ENCODE data around the gene GNB5.
"Not testable (repeated sequence)": the region's sequence is repeated elsewhere in the genome, so short reads cannot be mapped to it uniquely, and the experiment has no call there.

GNB5 gene

DNA sequence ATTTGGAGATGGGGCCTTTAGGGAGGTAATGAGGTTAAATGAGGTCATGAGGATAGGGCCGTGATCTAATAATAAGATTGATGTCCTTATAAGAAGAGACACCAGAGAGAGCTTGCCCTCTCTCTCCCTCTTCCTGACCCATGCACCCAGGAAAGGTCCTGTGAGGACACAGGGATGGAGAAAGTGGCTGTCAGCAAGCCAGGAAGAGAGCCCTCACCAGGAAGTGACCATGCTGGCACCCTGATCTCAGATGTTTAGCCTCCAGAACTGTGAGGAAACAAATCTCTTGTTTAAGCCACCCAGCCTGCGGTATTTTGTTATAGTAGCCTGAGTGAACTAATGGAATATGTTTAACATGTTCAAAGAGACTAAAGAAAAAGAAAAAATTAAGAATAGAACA, 15.3 kb upstream of the GNB5 start:
- DNase-seq = no peak

DNA sequence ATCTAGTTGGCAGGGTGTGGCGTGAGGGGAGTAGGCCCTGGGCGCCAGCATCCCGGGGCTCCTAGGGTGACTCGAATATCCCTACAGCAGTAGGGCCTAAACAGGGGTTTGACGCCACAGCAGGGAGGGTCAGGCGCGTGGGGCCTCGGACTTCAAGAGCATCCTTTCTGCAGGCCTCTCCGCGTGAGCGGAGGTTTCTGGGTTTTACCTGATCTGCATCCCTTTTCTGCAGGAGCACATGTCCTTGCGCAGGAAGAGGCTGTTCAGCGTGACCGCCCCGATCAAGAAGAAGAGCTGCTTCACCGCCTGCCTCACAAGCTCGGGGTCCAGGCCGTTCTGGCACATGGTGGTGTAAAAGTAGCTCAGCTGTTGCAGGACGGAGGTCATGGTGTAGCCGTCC, 13.5 kb upstream of the GNB5 start:
- no peak for DNase-seq

DNA sequence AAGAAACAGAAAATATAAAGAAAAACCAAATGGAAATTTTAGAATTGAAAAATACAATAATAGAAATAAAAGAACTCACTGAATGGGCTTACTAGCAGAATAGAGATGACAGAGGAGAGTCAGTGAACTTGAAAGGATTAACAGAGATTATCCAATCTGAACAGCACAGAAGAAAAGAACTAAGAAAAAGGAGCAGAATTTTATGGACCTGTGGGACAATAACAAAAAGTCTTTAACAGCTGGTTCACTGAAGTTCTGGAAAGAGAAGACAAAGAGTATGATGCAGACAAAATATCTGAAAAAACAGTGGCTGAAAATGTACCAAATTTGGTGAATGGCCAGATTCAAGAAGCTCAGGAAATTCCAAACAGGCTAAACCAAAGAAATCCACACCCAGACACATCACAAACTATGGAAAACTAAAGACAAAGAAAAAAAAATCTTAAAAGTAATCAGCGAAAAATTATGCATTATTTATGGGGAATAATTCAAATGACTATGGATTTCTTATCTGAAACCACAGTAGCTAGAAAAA, 9.7 kb upstream of the GNB5 start:
- no peak for DNase-seq

DNA sequence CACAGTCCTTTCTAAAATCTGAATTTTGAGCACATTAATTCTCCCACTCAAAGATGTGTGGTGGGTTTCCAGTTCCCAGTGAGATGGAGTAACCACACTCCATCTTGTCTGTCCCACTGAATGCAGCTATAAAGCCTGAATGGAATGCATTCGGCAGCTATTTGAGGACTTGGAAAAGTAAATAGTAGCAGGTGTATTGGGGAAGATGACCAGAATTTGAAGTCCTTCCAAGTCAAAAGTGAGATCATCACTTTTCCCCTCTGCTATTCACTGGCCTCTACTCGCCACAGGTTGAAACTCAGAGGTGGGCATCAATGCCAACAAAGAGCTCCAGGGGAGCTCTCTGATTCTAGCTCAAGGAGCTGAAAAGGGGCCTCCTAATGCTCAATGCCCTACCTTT, 8.1 kb upstream of the GNB5 start:
- DNase-seq = no peak

DNA sequence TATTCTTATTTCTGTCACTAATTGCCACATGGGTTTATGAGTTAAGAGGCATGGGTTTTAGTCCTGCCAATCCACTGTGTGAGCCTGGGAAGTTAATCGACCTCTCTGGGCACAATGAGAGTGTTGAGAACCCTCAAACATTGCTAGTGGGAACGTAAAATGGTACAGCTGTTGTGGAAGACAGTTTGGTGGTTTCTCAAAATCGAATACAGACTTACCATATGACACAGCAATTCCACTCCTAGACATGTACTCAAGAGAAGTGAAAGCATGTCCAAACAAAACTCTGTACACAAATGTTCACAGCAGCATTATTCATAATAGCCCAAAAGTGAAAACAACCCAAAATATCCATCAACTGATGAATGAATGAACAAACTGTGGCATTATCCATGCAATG, 5.7 kb upstream of the GNB5 start:
- no peak for DNase-seq

DNA sequence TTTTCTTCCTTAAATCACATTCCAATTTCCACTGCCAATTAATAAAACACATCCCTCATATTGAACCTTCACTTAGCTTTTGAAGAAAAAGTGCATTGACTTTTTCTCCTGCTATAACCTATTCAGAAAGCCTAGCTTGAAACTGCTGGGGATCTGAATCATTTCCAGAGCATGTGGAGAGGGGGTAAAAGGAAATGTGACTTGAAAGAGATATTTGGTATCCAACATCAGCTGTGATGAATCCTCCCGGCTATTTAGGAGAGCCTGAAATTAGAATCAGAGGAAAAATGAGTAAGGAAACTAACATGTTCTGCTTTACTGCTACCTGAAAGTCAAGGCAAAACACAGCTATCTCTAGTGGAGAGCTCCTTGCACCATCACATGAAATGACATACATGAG, 2.6 kb upstream of the GNB5 start:
- DNase-seq = no peak

DNA sequence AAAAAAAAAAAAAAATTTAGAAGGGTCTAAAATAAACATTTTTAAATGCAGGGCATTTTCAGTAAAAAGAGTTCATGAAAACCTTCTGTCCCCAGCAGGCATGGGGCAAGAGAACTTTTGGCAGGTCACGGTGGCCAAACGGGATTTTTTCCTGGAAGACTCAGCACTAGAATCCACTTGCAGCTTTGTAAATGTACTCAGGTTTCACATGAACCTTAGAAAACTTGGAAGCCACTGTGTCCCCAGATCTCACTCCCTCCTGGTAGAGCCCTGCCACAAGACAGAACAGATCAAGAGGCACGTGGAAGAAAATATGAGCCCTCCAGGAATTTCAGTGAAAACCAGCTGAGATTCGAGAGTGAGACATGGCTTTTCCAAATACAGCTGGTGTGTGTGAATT, 2.1 kb upstream of the GNB5 start:
- no peak for DNase-seq

DNA sequence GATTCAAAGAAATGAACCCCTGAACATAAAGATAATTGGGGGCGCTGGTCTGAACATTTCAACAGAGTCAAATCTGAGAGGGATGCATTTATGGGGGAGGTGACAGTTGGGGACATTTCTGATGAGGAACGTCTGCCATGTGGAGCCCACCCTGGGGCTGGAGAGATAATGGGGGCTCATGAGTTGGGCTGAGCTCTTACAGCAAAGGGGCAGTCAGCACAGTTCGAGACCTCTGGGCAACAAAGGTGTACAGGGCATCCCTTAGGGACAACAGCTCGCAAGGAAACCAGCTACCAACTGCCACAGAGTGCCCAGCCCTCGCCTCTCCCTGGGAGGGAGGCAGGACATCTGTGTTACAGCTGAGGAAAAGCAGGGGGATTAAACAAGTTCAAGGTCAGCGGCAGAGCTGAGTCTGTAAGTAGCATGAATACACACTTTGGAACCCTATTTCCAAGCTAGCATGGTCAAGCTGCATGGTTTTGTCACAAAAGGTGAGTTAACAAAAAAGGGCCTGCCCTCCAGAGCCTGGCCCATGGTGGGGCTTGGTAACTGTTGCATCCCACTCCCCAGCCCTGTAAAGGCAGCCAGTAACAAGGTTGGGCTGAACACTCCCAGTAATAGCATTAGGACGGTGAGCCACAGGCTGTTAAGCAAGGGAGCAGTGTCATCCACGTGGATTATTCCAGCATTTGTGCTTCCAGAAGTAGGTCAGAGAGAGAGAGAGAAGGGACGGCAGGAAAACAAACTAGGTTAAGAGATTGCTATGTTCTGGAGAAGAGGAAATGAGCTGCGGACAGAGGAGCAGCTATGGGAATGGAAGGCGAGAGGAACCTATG, 4.3 kb downstream of the GNB5 start:
- DNase-seq = no peak

DNA sequence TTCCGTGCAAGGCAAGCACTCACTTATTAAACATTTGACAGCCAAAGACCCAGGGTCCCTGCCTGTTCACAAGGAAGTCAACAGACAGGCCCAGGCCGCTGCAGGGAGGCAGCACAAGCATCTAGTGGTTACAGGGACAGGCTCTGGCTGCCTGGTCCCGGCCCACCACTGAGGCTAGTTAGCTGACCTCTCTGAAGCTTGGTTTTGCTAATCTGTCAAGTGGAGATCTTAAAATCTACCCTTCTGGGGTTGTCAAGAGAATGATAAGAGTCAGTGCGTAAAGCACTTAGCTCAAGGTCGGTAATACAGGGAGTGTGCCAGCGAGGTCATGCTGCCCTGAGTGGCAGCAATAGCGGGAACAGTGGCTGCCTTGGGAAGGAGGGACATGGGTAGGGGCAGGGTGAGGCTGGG, 6.0 kb downstream of the GNB5 start:
- DNase-seq = no peak

DNA sequence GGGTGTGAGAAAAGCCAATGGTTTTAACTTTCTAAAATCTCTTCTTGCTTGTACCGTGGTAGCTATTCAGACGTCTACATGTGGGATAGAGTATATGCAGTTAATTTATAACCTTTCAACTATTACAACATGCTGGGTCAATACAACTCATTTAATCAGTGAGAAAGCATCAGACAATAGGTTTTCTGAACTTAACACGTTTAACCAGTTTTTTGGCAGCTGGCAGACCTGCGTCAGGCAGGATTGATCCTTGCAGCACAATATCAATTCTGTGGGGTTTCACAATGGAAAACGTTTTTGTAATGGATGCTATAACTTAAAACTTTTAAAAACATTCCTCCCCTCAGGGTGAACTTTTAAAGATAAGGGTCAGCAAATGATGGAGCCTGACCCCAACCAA, 6.5 kb downstream of the GNB5 start:
- no peak for DNase-seq

DNA sequence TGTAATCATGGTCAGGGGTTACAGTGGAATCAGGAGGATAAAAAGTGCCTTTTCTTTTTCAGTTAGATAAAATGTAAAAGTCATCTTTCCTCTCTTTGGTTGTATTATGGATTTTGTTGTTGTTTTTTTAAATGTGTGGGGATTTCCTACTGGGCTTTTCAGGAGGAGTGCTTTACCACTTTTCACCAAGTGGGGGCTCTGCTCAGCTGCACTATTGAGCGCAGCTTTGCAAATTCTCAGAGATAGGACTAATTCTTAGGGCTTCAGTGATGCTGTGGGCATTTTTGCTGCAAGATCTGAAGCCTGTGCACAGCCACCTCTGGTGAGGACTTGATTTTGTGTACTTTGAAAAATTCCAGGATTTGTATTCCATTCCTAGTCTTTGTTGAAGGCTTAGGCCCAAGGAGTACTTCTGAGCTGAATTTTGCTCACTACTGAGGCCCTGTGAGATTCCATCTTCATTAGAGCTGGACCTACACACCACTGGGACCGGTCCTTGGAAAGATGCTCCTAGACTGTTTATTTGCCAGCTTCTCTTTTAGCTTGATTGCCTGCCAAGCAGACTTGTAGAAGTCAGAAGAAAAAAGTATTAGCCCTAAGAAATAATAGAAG, 7.5 kb downstream of the GNB5 start:
- DNase-seq = no peak

DNA sequence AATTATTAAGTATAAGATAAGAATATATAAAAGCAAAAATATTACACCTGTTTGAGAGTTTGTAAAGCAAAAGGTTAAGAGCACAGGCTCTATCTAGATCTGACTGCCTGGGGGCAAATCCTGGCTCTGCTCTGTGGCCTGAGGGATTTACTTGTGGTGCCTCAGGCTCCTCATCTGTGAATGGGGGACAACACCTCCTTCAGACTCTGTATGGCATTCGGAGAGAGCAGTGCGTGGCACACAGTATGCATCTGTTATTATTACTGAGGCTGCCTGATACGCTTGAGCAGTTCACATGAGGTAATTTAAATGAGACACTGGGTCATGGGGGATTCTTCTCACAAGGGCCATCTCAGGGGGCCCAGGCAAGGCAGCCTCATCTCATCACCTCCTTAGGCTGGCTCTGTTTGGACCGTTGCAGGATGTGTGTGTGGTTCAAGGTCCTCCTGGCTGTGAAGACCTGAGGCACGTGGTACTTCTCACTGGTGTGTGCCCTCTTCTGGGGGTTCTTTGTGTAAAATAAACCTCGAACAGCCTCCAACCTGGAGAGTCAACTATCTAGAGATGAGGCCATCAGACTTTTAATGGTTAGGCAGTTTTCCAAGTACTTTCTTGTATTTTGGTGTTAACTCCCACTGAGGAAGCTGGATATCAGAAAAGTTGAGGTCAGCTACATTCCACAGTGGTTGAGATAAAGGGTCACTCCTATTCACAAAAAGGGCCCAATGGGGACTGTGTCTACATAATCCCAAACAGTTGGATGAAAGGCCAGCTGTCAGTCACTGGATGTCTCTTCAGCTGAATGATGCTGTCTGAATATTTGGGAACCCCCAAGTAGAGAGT, 9.0 kb downstream of the GNB5 start:
- DNase-seq = no peak

DNA sequence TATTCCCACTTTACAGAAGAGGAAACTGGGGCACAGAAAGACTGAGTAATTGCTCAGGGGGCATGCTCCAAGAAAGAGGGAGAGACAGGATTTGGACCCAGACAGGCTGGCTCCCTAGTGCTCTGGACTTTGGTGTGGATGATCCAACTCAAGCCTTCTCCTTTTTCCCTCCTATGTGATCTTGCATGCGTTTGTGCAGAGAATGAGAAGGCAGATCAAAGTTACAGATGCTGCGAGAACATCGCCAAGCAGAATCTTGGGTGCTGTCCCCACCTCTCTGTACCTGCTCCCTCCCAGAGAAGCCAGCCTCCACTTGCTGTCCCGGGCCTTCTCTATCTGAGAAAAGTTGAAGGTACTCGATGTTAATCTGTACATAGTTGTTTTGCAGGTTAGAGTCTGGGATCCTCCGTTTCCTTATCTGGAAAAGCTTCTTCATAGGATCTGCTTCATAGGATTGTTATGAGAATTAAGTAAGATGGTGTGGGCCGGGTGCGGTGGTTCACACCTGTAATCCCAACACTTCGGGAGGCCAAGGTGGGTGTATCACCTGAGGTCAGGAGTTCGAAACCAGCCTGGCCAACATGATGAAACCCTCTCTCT, 10.2 kb downstream of the GNB5 start:
- DNase-seq = peak; percentile 1

DNA sequence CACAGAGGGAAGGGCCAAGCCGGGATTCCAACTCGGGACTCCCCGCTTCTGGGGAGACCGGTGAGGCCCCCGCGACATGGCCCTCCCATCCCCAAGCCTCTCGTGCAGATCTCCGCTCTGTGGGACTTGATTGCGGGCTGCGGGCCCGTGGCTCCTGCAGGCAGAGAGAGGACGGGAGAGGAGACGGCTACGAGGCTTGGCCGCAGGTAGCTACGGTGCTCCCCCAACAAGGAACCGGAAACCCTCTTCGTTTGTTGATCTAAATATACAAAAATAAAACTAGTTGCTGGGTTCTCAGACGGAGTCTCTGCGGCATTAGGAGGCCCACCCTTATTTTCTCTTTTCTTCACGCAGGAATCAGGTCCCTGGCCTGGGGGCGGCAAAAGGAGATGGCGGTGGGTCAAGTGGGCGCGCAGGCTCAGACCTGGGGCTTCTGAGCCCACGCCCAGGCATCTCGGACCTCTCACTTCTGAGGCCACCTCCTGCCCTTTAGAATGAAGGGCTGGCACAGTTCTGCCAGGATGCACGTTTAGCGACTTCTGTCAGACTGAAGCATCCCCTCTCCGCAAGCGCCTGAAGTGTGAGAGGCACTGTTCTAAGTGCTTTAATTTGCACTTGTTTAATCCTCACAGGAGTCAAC, 10.9 kb downstream of the GNB5 start:
- DNase-seq = no peak

DNA sequence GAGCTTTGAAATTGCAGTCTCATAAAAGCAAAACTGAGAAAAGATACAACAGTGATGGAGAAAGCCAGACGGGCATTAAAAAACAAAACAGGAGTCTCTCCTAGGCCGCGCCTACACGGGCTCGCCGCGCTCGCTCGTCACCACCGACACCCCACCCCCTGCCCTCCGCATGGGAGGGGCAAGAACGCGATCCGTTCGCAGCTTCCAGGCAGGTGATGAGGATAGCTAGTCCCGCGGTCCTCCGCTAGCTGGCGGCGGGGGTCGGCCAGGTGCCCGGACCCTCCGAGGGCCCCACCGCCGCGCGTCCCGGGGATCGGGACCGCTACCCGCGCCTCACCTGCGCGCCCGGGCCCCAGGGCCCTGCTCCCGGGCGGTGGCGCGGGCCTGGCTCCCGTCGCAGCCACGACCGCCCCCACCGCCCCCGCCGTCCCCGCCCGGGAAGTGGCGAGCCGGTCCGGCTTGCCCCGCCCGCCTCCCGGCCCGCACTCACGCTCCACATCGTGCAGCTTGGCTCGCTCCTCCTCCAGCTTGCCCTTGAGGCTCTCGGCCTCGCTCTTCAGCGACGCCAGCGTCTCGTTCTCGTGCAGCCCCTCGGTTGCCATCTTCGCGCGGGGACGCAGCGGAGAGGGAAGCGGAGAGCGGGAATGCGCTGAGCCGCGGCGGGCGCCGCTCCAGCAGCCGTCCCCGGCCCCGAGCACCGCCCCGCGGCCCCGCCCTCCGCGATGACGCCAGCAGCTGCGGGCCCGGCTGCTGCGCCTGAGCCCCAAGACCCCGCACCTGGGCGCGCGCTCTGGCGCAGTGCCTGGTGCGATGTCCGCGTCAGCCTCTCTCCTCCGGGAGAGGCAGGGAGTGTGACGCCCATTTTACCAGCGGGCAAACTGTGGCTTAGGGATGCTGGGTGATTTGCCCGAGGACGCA, 11.7 kb downstream of the GNB5 start:
- DNase-seq = peak; percentile 60

DNA sequence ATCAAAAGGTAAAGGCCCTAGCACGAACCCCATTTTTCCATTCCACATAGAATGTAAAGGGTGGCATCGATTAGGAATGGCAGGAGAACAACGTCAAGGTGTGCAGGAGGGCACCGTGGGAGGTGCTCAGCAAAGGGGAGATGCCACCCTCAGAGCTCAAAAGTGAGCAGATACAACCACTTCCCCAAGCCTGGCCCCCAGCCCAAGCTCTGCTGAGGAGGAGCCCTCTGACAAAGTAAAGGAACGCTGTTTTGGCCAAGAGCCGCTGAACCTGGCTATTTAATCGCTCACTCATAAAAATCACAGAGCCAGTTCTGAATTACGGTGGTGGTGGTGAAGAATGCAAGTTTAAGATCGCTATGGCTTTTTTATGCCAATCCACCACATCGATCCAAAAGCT, 12.4 kb downstream of the GNB5 start:
- DNase-seq = no peak

DNA sequence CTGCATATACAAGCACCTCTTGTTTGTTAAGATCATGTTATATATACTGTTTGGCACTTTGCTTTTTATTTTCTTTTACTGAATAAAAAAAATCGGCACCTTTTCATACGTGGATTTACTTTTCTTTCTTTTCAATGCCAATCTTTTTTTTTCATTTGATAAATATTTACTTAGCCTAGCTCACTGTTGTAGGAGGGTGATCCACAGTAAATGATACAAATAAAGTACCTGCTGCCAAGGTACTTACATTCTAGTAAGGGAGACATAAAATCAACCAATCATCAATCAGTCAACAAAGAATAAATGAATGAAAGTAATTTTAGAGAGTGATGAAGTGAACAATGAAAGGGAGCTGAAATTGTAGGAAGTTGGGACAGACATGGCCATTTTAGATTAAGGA, 18.3 kb downstream of the GNB5 start:
- DNase-seq = peak; percentile 0

DNA sequence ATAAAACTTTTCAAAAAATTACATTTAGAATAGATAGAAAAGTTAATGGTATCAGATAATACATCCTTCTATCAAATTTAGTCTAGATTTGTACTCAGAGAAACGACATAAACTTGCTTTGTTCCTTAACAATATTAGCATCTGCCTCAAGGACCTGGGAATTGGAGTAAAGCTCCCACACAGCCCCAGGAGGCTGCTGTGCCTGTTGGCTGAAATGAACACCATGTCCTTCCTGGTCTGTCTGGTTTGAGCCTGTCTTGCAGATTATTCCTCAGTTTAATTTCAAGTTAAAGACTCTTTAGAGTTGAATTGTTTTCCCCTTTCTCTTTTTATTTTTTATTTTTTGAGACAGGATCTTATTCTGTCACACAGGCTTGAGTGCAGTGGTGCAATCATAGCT, 19.4 kb downstream of the GNB5 start:
- no peak for DNase-seq

DNA sequence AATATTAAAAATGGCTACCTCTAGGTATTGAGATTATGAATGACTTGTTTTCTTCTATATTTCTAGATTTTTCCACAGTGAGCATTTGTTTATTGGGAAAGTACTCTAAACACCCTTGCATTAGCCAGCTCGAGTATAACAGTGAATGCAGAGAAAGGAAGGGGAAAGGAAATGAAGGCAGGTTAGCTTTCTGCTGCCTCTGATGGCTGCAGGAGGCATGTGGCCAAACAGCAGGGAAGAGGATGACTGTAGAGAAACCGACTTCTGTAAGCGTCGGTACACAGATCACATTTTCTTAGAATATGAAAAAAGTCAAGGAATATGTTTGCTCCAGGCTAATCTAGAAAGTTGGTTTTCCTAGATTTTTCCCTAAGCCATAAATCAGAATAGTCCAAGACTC, 19.8 kb downstream of the GNB5 start:
- DNase-seq = no peak

DNA sequence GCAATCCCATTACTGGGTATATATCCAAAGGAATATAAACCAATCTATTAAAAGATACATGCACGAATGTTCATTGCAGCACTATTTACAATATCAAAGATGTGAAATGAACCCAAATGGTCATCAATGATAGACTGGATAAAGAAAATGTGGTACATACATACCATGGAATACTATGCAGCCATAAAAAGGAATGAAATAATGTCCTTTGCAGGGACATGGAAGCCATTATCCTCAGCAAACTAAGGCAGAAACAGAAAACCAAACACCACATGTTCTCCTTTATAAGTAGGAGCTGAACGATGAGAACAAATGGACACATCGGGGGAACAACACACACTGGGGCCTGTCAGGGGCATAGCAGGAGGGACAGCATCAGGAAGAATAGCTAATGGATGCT, 21.0 kb downstream of the GNB5 start:
- not testable (repeated sequence) for DNase-seq

DNA sequence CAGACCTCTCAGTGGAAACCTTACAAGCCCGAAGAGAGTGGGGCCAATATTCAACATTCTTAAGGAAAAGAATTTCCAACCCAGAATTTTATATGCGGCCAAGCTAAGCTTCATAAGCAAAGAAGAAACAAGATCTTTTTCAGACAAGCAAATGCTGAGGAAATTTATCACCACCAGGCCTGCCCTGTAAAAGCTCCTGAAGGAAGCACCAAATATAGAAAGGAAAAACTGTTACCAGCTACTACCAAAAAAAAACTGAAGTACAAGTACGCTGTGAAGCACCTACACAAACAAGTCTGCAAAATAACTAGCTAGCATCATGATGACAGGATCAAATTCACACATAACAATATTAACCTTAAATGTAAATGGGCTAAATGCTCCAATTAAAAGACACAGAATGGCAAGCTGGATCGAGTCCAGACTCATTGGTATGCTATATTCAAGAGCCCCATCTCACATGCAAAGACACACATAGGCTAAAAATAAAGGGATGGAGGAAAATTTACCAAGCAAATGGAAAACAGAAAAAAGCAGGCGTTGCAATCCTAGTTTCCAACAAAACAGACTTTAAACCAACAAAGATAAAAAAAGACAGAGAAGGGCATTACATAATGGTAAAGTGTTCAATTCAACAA, 25.6 kb downstream of the GNB5 start:
- not testable (repeated sequence) for DNase-seq
